GM18526 (cell line): ENCODE data around the gene ARHGAP24.

ENCODE experiments used
- POLR2A ChIP-seq: IDR thresholded peaks from 3 replicates; pipeline ENCODE4 v1.6.1; 2011; ENCODE audit not compliant: insufficient read length; ENCODE audit errors: extremely low read depth

Gene ARHGAP24

DNA sequence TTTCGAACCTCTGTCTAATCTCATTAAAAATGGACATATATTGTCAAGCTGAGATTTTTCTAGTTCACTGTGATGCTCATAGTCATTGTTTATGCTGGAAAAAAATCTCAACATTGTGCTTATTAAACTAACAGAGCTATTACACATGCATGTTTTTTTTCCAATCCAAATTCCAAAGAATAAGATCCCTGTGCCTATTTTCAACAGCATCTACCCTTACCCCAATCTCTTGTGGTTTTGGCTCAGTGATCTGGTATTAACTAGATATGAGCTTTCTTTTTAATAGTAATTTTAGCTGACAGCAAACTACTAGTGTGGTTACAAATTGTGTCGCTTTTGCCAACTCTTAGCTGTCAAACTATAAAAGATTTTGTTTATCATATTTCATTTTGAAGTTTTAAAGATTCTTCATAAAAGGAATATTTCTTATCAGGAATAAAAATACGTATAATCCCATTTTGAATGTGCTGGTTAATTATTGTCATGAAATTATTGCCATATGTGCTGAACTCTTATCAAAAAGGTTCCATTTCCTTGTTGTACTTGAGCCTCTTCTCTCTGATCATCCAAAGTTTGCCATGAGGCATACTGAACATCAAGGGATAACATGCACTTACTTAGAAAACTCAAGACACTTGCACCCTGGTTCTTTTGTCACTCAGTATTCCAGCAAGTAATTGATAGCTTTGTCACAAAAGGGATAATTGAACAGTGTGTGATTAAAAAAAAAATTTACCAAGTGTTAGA is 241.2 kb downstream of the ARHGAP24 start:
- no peak for TF ChIP-seq POLR2A

- TF ChIP-seq POLR2A, result no peak
Observed at GRCh38 chr4:85717351-85717750, 242.4 kb downstream of the ARHGAP24 start.

DNA sequence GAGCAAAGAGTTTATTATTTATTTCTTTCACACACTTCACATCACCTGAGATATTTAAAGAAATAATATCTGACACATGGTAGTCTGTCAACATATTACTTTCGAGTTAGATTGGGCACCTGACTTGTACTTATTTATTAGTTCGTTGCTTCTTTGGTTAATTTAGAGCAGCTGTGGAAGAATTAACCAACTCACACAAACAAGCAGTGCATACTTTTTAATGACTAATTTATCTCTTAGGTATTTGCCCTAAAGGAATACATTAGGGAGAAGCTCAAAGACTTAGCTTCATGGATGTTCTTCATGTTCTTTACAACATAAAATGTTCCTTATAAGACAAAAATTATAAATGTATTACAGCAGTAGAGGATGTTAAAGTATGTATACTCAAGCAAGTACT is 242.9 kb downstream of the ARHGAP24 start:
- TF ChIP-seq POLR2A, result no peak

GRCh38 chr4:85720735-85721134 is 245.8 kb downstream of the ARHGAP24 start:
- TF ChIP-seq POLR2A, result no peak

GRCh38 chr4:85722401-85722800 is 247.5 kb downstream of the ARHGAP24 start:
- no peak for TF ChIP-seq POLR2A

- no peak for TF ChIP-seq POLR2A
Observed at GRCh38 chr4:85722807-85723206, 247.9 kb downstream of the ARHGAP24 start.

DNA sequence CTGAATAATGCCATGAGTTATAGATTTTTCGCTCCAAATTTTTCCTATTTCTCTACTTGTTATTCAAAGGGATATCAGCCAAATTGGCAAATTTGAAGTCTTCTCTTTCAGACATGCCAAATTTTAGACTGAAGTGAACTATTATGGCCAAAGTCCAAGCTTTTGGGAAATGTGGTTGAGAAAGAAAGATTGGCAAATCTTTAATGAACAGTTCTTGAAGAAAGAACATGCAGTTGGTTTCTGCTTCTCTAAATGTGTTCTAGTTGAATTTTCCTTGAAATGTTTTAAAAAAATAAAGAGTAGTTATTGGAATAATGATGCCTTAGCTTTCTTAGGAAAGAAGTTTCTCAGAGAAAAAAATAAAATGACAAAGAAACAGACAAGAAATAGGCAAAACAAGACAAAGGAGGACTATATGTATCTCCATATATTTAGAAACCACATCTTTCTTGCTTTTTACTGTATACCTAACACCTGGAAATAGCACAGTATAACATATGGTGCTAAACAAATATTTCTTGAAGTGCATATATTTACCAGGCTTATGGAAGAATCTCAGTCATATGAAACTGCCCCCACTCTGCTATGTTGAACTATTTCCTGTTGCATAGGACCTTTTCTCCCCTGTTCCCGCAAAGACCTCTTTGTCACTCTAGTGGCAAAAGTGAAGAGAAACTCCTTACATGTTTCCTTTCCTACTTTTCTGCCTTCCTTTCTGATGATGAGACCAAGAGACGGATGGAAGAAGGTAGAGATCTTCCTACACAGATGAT is 250.0 kb downstream of the ARHGAP24 start:
- TF ChIP-seq POLR2A, result no peak

DNA sequence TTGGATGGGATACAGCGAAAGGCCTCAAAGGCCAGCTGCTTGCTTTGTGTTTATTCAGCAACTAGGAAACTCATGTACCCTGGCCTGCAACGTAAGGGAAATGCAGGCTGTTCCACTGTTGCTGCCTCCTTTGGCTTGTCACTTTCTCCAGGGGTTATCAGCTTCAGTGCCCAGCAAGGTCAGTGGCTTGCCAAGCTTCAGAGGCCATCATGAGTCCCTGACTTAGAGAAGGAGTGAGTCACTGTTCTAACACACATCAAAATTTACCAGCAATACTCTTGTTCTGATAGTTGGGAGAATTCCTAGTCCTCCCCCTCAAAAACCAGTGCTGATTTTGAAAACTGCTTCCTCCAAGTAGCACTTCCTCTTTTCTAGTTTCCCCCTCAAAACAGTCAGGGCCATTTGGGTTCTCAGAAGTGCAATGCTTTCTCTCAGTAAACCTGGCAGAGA is 250.8 kb downstream of the ARHGAP24 start:
- TF ChIP-seq POLR2A, result no peak

DNA sequence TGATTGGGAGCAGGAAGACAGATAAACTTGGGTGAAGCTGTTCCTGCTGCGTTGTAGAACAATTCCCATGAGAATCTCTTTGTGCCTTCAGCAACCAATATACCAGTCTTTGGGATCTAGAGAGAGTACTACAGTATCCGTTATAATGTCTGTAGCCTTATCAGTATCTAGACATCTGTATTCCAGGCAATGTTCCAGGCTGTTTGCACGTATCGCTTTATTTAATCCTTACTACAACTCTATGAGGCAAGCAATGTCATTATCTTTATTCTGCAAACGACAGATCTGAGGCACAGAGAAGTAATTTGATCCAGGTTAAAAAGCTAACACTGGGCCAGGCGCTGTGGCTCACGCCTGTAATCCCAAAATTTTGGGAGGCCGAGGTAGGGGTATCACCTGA is 251.6 kb downstream of the ARHGAP24 start:
- TF ChIP-seq POLR2A, result no peak

GRCh38 chr4:85728464-85728863 is 253.5 kb downstream of the ARHGAP24 start:
- no peak for TF ChIP-seq POLR2A

GRCh38 chr4:85732124-85732523 is 257.2 kb downstream of the ARHGAP24 start:
- no peak for TF ChIP-seq POLR2A

DNA sequence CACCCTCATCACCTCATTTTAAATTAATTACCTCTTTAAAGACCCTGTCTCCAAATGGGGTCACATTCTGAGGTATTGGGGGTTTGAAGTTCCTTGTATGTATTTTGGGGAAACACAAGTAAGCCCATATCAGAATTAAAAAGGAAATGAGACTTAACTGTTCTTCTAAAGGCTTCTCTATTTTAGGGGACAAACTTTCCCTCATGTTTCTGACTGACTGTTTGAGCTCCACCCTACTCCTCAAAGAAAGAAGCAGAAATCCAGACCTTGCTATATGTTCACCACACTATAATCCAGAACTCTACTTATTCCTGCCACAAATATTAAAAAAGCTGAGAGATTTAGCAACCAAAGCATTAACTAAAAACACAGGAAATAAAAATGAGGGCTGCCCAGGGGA is 258.8 kb downstream of the ARHGAP24 start:
- TF ChIP-seq POLR2A, result no peak

DNA sequence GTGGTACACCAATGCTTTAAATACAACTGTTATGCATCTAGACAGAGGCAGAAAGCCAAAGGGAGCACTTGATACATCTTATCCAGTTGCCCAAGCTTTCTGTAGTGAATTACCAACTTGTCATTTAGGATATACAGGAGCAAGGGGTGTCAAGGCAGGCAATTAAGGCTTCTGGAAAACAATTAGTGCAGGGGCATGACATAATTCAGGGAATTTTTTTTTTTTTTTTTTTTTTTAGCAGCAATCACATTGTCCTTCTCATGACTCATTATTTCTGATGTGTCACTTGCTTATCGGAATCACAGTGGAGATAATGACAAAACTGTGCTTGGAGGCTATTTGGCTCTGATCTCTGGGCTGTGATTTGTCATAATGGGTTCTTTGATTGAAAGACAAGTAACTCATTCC is 259.5 kb downstream of the ARHGAP24 start:
- TF ChIP-seq POLR2A, result no peak

- no peak for TF ChIP-seq POLR2A
Observed at GRCh38 chr4:85736571-85736970, 261.6 kb downstream of the ARHGAP24 start.

- TF ChIP-seq POLR2A, result no peak
Observed at GRCh38 chr4:85737254-85737653, 262.3 kb downstream of the ARHGAP24 start.

DNA sequence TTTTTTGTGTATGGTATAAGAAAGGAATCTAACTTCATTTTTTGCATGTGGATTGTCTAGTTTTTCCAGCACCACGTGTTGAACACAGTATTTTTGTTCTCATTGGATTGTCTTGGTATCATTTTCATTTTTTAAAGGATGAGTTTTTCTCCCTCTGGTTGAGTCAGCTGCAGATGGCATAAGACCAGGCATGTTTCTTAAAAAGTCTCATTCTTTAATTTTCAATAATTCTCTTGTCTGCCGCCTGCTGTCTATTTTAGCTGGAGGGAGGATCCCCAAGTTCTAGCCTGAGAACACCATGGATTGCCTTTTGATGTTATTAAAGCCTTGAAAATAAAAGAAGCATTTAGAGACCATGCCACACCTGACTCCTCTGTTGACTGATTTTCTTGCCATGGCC is 263.8 kb downstream of the ARHGAP24 start:
- no peak for TF ChIP-seq POLR2A
